GM18951 (cell line): ENCODE data around the gene FAM131C.
"Not testable (repeated sequence)": the region's sequence is repeated elsewhere in the genome, so short reads cannot be mapped to it uniquely, and the experiment has no call there.

ENCODE experiments used
- POLR2A ChIP-seq: IDR thresholded peaks from 4 replicates; pipeline ENCODE4 v1.6.1; 2011; ENCODE audit warnings: mild to moderate bottlenecking; ENCODE audit not compliant: insufficient read length, insufficient read depth; ENCODE audit errors: extremely low read depth
- in situ Hi-C: fragments of 300-500 bp; cut with MboI; formaldehyde crosslinking; loops from one replicate; pipeline ENCODE4 v1.12.0; 2022; ENCODE audit warnings: low sequenced_read_pairs, mixed read lengths, inconsistent platforms; ENCODE audit not compliant: unreplicated experiment

The FAM131C gene

DNA sequence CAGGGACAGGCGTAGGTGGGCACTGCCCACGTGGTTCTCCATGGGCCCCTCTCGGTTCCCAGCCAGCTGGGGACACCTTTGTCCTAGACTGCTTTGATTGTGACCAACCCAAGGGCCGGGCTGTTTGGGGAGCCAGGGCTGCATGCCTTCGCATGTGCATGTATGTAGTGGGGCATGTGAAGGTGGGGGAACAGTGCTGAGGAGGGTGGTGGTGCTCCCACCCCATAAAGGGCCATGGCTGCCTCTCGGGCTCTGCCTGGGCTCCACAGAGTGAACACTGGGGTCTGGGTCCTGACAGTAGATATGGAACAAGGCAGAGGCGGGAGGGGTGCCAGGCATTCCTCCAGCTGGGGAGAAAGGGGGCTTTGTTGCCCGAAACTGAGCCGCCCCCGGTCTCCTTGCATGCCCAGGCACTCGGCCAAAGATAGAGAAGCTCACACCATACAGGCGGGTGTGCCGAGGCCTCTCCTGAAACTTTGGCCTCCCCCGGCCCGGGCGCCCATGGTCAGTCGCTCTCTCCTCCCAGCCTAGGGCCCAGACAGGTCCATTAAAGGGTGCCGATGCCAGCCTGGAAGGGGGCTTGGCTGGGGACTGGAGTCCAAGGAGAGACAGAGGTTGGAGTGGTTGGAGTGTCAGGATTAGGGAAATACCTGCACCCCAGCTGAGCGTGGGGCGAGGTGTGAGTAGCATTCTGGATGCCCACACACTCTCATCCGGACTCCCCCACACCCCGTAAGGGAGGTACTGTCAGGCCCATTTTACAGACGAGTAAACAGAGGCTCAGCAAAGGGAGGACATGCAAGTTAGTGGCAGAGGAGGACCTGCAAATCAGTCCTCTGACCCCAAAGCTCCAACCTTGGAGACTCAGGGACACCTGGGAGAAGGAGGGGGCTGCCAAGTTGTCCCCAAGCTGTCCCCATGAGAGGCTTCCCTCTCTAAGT is 41.3 kb upstream of the FAM131C start:
- TF ChIP-seq POLR2A: no peak
- in situ Hi-C loops: no loop called here

GRCh38 chr1:16112596-16113555 is 39.4 kb upstream of the FAM131C start:
- in situ Hi-C loops: no loop called here
- no peak for TF ChIP-seq POLR2A

DNA sequence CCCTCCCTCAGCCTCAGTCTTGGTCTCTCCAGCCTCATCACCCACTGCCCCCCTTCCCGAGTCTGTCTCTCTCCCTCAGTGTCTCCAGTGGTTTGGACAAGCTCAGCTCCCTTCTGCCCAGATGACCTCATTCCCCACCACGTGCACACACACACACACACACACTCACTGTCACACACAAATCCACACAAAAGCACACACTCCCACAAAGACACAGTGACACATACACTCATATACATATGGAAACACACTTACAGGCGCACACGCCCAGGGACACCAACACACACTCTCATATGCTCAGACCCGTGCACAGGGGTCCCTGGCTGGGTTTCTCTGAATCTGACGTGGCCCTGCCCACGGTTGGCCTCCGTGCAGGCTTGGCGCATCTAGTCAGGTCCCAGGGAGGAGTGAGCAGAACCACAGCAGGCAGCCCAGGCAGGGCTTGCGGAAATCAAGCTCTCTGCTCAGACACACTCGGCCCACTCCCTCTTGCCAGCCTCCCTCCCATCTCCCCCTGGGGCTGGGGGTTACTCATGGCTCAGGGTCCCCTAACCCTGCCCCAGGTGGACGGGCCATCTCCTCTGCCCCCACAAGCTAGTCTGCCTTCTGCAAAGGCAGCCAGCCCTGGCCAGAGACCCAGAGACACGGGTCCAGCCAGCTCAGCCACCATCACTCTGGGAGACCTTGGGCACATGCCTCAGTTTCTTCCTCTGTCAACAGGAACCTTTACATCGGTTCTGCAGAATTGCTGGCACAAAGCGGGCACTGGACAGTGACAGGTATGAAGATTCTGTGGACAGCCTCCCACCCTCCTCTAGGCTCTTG is 38.5 kb upstream of the FAM131C start:
- in situ Hi-C loops: no loop called here
- no peak for TF ChIP-seq POLR2A

DNA sequence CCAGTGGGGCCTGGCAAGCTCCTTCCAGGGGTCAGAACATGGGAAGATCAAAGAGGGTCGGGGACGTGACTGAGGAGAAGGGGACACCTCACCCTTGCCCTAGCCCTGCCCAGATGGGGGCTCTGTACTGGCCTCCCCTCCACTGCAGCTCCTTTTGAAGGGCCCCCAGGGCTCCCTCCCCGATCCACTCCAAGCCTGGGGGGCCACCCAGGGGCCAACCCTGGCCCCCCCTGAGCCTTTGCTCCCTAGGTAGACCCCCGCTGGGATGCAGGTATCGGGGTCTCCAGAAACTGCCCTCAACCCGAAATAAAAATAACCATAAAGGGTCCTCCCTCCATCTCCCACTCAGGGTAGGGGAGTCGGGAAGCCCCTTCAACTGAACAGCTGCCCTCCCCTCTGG is 37.4 kb upstream of the FAM131C start:
- in situ Hi-C loops: no loop called here

DNA sequence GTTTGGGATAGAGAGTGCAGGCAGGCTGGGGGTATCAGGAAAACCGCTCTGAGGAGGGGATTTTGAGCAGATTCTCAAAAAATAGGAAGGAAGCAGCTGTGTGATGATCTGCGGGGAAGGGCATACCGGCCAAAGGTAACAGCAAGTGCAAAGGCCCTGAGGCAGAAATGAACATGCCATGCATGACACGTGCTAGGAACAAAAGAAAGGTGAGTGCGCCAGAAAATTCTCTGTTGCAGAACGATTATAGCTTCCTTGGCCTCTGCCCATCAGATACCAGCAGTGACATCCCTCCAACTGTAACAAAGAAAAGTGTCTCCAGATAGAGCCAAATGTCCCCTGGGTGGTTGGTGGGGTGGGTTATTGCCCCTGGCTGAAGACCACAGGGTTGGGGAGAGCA is 37.0 kb upstream of the FAM131C start:
- in situ Hi-C loops: no loop called here
- TF ChIP-seq POLR2A: no peak

More for the DNA sequence above, 37.4 kb upstream of the FAM131C start:
- no peak for TF ChIP-seq POLR2A

DNA sequence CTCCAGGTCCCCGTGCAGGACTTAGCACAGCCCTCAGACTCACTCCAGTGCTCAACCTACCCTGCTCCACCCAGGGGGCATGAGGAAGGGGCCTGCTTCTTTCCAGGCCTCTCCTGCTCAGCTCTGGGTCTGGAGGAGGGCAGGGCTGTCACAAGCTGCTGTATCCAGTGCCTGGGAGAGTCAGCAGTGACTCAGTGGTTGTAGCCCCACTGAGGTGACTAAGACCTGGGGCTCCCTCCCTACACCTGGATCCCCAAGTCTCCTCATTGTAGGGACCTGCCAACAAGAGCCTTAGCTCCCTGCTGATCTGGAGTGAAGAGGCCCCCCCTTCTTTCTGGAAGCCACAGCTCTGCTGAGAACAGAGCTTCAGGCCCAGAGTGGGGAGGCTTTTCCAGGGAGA is 36.1 kb upstream of the FAM131C start:
- TF ChIP-seq POLR2A: no peak
- in situ Hi-C loops: no loop called here

DNA sequence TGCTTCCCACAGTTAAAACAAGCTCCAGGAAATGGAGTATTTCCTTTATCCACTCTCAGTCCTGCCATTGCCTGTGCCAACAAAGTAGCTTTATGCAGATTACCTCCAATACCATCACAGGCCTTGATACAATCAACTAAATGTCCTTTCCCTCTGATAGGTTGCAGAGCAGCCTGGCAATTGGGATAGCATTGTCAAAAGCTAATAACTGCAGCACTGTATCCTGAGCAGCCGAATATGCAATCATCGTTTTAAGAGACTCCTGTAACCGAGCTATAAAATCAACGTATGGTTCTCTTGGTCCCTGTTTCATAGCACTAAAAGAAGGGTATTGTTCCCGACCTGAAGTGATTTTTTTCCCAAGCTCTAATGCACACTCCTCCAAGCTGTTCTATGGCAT is 33.6 kb upstream of the FAM131C start:
- in situ Hi-C loops: not testable (repeated sequence)

DNA sequence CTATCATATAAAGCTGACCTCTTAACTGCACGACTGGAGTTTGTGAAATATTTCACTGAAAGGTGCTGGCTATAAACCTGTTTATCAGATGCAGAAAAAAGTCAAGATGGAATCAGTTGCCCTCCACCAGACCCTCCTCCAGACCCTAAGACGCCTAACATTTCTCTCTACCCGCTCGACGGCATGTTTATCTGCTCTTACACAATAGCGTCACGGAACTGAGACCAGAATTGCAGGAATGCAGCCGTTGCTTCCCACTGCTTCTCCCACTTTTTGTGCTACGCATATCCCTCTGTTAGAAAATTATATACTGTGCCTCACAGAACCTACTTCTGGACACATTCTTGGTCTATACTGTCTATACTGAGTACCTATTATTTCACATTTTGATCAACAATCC is 28.2 kb upstream of the FAM131C start:
- no peak for TF ChIP-seq POLR2A
- in situ Hi-C loops: no loop called here

GRCh38 chr1:16099412-16099811 is 26.0 kb upstream of the FAM131C start:
- in situ Hi-C loops: loop anchor here (10.0 to 25.0 kb wide), 2 partner anchors 95 to 263 kb away; partner anchors contain the start of genes FBXO42 and SZRD1
- TF ChIP-seq POLR2A: no peak

DNA sequence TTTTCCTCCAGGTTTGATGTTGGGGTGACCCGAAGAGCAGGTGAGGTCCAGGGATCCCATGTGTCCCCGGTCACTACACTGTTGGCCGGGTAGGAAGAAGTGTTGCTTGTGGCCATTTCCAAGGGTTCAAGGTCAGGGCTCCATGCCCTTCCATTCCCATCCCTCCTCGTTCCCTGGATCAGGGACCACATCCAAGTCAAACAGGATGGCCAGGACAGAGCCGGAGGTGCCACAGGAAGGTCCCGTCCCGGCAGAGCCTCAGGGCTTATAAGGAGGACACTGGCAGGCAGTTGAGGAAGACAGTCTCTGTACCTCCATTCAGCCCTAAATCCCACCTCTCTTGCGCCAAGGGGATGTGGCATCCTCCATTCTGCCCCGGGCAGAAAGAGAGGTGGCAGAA is 22.0 kb upstream of the FAM131C start:
- in situ Hi-C loops: loop anchor here (10.0 to 25.0 kb wide), 2 partner anchors 99 to 267 kb away; partner anchors contain the start of genes FBXO42 and SZRD1
- TF ChIP-seq POLR2A: no peak

GRCh38 chr1:16094453-16095158 is 21.2 kb upstream of the FAM131C start:
- TF ChIP-seq POLR2A: no peak
- in situ Hi-C loops: loop anchor here (10.0 to 25.0 kb wide), 2 partner anchors 100 to 268 kb away; partner anchors contain the start of genes FBXO42 and SZRD1

DNA sequence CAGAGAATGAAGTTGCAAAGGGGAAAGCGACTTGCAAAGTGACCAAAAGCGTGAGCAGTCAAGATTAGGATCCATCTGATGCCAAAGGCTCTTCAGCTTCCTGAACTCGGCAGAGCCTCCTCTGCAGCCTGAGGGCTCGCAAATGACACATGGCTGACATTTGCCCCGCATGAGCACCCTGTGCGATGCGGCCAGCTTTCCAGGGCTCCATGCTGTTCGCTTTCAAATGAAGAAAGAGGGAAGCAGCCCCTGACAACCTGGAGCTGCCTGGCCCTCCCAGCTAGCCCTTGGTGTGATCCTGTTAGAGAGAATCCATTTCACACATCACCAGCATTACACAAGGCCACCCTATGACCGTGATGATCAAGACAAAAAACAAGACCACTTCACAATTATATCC is 20.2 kb upstream of the FAM131C start:
- in situ Hi-C loops: loop anchor here (10.0 to 25.0 kb wide), 2 partner anchors 101 to 269 kb away; partner anchors contain the start of genes FBXO42 and SZRD1
- no peak for TF ChIP-seq POLR2A
